Activated naive CD4-positive, alpha-beta T cell treated with Interleukin-2 at 50 U/mL for 16 hours (primary cell): Measurements from ENCODE around the gene PHB1.
"Not testable (repeated sequence)": the region's sequence is repeated elsewhere in the genome, so short reads cannot be mapped to it uniquely, and the experiment has no call there.

Experiments
- DNase-seq: peaks from one replicate; pipeline ENCODE4 v3.0.0-alpha.2; 2020

Gene PHB1

DNA sequence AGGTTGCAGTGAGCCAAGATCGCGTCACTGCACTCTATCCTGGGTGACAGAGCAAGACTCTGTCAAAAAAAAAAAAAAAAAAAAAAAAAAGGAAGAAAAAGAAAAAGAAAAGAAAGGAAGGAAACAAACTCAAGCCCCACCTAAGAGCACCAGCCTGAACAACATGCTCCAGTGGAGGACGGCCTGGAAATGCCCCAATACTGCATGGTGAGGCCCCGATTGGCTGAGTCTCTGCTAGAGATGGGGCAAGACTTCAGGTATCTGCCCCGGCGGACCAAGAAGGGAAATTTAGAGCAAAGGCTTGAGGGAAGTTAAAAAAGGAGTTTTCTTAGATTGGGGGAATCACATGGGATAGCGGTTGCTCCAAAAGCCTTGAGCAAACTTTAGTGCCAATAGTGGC lies 42.3 kb downstream of the PHB1 start:
- DNase-seq, result no peak

GRCh38 chr17:49370971-49371834 lies 43.5 kb downstream of the PHB1 start:
- no peak for DNase-seq

- no peak for DNase-seq
Measured at GRCh38 chr17:49369760-49370159, 44.9 kb downstream of the PHB1 start.

DNA sequence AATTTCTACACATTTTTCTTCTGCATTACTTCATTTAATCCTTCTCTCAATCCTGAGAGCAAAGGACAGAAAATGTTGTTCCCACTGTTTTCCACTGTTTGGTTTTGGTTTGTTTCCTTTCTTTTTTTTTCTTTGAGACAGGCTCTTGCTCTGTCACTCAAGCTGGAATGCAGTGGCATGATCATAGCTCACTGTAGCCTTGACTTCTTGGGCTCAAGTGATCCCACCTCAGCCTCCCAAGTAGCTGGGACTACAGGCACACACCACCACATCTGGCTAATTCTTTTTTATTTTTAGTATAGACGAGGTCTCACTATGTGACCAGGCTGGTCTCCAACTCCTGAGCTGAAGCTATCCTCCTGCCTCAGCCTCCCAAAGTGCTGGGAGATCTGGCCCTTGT lies 45.6 kb downstream of the PHB1 start:
- no peak for DNase-seq

DNA sequence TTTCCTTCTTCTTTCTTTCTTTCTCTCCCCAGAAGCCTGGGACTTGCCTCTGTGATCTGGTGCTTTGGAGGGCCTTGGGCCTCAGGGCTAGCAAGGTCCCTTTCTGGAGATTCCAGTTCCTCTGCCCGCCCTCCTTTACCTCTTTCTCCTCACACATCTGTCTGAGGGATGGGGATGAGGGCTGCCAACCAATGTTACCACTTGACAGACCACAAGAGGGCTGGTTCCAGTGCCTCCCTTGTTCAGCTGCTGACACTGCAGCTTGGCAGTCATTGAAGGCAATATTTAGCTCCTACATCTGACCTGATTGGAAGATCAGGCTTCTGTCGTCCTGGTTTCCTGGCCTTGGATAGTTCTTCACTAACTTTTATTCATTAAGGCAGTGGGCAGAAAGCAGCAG lies 49.0 kb downstream of the PHB1 start:
- DNase-seq, result no peak

DNA sequence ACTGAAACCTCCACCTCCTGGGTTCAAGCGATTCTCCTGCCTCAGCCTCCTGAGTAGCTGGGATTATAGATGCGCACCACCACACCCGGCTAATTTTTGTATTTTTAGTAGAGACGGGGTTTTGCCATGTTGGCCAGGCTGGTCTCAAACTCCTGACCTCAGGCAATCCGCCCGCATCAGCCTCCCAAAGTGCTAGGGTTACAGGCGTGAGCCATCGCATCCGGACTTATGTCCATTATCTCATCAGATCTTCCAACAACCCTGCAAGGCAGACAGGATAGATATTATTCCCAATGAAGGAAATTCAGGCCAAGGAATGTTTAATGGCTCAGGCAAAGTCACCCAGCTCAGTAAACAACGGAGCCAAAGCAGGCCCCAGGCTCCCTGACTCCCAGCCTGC lies 49.6 kb downstream of the PHB1 start:
- not testable (repeated sequence) for DNase-seq

DNA sequence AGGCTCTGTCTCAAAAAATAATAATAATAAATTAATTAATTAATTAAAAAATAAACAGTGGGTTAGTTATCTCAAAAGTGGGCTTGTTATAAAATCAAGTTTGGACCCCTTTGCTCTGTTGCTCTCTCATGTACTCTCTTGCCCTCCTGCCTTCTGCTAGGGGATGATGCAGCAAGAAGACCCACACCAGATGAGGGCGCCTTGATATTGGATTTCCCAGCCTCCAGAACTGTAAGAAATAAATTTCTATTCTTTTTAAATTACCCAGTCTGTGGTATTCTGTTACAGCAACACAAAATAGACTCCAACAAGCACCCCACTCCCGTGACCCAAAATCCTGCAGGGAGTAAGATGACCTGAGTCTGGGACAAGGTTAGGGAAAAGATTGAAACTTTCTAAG lies 50.6 kb downstream of the PHB1 start:
- no peak for DNase-seq

DNA sequence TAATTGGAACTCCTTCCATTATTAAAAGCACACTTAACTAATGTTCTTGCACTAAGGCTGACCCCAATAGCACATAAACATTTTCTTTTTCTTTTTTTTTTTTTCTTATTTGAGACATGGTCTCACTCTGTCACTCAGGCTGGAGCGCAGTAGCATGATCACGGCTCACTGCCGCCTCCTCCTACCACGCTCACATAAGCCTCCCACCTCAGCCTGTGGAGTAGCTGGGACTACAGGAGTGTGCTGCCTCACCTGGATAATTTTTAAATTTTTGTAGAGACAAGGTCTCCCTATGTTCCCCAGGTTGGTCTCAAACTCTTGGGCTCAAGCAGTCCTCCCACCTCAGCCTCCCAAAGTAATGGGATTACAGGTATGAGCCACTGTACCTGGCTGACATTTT lies 51.4 kb downstream of the PHB1 start:
- DNase-seq, result no peak

DNA sequence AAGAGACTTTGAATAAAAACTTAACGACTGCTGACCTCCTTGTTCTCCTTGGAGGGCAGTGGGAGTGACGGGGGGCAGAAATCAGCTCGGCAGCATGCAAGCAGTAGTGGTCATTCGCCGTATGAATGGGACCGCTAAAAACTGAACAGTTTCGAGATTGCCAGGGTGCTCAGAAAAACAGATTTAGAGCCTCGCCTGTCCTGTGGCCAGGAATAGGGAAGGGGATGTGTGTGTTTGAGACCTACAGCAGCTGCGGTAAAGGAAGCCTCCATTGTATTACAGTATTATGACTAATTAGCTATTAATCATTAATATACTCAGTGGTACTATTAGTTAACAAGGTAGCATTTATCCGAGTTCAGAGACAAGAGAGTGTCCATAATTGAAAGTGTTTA lies 52.0 kb downstream of the PHB1 start:
- DNase-seq, result no peak

DNA sequence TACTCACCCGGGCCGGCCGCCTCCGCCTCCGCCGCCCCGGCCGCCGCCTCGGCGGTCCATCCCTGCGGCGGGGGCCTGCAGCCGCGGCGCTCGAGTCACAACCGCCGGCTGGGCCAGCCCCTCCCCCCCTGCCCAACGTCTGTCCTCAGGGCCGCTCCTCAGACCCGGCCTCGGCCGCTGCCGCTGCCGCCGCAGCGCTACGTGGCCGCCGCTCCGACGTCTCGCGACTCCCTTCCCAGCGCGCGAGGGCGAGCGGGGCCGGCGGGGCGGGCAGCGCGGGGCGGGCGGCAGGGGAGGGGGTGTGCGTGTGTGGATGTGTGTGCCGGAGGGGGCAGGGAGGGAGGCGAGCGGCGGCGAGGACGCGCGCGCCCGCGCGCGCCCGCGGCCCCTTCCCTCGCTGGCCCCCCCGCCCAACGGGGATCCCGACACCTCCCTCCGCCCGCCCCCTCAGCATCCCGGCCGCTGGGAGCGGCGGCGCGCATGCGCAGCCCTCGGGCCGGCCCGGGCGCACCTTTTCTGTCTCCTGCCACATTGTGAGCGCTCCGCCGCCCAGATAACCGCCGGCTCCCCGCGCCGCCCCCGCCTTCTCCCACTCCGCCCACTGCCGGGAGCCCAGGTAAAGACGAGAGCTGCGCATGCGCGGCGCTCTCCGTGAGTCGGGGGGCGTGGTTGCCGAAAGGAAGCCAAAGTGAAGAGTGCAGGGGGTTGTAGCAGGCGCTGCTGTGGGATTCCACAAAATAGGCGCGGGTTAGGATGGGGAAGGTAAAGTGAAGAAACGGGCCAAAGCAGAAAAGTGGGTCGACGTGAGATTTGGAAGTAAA lies 52.6 kb downstream of the PHB1 start, which contains the start of gene ZNF652:
ZNF652 (minus strand) TSS at position 349 of the 821 bp plus-strand sequence. CDS start 44,525 bp downstream, outside the sequence.
- peak; percentile 88 for DNase-seq

GRCh38 chr17:49361129-49361901 lies 53.4 kb downstream of the PHB1 start:
- DNase-seq, result peak; percentile 77

GRCh38 chr17:49360796-49361128 lies 53.9 kb downstream of the PHB1 start:
- peak; percentile 50 for DNase-seq

GRCh38 chr17:49359990-49360795 lies 54.5 kb downstream of the PHB1 start:
- no peak for DNase-seq

DNA sequence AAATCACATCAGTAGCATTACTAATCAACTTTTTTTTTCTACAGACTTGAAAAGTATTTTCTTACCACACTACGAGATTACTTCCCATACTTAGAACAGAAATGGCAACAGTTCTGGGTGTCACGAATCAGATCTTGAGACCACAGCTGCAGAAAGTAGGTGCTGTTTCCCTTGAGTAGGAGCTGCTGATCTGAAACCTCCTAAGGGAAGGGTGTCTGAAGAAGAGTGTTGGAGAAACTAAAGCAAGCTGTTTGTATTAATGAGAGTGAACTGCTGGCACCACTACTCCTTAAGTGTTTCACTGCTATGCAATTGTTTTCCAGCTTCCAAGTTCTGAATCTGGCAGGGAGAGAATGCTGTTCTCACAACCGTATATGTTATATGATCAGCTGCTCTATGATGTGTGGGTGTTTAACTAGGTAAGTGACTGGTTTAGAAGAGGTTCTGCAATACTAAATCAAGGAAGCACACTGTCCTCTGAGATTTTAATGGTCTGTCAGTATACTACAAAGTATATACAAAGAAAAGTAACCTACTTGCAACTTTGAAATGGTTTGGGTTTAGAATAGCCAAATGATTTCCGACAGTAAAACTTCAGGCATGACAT lies 55.9 kb downstream of the PHB1 start:
- DNase-seq, result no peak

- no peak for DNase-seq
Measured at GRCh38 chr17:49357516-49357915, 57.2 kb downstream of the PHB1 start.

GRCh38 chr17:49356320-49356719 lies 58.4 kb downstream of the PHB1 start:
- DNase-seq, result no peak
